Measurements from ENCODE around the gene PLCB4.
"Not testable (repeated sequence)": the region's sequence is repeated elsewhere in the genome, so short reads cannot be mapped to it uniquely, and the experiment has no call there.

The PLCB4 gene

DNA sequence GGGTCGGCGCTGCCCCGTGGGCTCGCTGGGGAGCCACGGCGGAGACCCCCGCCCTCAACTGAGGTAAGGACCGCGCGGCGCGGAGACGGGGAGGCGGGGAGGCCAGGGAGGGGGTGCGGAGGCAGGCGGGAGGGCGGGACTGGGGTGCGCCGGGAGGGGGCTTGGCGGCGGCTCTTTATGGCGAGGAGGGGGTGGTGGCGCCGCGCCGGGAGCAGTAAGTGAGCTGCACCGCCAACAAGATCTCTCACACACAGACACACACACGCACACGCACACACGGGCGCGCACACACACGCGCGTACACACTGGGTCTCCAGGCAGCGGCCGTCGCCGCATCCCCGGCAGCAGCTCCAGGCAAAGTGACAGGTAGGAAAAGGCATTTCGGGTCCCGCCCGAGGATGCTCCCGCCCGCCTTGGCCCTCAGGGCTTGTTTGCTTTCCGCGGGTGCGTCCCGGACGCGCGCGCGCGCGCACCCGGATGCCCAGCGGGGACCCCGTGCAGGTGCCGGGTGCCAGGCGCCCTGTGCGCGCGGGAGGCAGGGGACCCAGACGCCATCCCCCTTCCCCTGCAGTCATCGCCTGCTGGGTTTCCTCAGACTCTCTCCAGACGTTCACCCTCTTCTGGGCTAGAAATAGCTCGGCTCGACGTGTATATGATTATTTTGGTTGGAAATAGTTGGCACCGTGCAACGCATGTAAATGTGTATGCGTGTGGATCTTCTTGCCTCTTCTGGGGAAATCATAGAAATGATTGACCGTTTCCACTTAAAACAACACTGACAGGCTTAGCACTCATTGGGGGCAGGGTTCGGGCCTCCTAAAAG lies at the start of gene PLCB4:
Gene PLCB4, plus strand, starts transcription at position 247 of the 823 bp plus-strand sequence. CDS start 238,728 bp downstream, outside the sequence.
- no peak for DNase-seq (ENCODE audit: low read depth in 2 of 2)

DNA sequence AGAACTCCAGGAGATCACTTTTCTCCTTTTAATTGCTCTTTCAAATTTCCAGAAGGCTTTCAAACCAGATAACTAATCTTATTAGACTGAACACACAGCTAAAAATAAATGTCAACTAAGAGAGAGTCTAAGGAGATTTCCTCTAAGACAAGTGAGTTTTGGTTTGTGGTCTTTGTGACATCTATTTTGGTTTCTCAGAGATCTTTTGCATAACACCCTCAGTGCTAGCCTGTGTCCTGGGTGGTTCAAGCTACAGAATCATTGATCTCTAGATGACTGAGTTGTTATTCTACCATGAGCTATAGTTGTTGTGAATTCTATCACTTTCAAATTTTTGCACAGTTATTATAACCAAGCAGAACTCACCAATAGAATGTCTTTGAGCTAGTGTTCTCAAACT lies 49.1 kb upstream of the PLCB4 start:
- no peak for DNase-seq (ENCODE audit: low read depth in 2 of 2)

DNA sequence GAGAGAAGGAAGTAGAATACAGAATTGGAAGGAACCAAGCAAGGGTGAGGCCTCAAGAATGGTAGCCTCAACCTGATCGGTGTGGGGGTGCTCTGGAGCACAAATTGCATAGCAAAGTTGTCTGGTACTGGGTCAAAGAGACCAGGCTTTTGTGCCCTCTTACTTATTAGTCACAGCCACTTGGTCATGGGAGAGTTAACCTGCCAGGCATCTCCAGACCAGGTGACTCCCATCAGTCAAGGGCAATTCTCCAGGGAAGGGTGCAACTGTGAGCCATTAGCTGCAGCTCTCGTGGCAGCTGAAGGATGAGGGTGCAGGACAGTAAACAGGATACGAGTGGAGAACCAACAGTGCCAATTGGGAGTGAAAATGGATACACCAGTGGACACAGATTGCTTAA lies 47.7 kb upstream of the PLCB4 start:
- DNase-seq (ENCODE audit: low read depth in 2 of 2): no peak

DNA sequence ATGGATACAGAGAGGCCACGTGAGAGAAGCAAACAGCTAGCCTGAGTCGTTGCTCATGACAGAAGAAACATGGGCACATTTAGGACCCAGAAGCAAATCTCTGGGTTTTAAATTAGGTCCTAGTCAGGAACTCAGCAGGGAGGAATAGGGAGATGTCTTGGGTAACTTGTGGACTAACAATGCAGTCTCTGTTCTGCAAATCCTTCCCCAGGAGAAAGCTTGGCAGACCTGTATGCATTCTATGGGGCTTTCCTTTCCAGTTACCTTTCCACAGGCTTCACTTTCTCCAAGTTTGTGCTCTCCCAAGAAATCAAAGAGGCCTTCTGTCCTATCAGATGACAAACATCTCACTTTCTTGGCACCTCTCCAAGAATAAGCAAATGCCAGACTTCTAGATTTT lies 47.2 kb upstream of the PLCB4 start:
- DNase-seq (ENCODE audit: low read depth in 2 of 2): no peak

DNA sequence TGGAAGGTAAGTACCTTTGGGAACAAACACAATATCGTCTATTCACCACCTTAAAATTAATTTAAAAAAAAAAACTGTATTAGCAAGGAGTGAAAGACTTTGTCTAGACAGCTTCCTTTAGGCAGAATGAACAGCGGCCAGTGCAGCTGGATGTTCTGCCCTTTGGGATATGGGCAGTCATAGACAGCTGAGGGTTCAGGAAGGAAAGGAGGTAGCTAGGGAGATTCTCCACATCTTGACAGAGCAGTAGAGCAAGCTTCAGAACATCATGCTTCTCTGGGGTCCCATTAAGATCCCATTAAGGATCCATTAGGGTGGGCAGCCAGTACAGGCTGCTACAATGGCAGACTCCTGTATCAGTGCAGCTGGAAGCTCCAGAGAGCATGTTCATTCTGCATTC lies 46.5 kb upstream of the PLCB4 start:
- DNase-seq (ENCODE audit: low read depth in 2 of 2): no peak

DNA sequence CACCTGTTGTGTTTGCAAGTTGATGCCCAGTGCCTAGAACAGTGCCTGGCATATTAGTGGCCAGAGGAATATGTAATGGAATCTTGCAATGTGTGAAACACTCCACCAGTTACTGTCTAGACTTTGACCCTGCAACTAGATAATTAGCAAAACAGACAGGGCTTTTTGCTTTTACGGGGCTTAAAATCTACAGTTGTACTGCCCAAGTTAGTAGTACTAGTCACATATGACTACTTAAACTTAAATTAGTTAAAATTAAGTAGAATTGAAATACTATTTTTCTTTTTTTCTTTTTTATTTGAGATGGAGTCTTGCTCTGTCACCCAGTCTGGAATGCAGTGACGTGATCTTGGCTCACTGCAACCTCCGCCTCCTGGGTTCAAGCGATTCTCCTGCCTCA lies 44.3 kb upstream of the PLCB4 start:
- no peak for DNase-seq (ENCODE audit: low read depth in 2 of 2)

DNA sequence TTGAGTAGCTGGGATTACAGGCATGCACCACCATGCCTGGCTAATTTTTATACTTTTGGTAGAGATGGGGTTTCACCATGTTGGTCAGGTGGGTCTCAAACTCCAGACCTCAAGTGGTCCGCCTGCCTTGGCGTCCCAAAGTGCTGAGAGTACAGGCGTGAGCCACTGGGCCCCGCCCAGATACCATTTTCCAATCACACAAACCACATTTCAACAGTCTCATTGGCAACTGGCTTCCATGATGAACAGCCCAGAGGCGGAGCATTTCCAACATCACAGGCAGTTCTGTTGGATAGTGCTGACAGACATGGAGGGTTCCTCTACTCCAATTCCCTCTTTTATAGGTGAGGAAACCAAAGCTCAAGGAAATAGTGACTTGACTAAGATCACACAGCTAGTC lies 43.9 kb upstream of the PLCB4 start:
- no peak for DNase-seq (ENCODE audit: low read depth in 2 of 2)

DNA sequence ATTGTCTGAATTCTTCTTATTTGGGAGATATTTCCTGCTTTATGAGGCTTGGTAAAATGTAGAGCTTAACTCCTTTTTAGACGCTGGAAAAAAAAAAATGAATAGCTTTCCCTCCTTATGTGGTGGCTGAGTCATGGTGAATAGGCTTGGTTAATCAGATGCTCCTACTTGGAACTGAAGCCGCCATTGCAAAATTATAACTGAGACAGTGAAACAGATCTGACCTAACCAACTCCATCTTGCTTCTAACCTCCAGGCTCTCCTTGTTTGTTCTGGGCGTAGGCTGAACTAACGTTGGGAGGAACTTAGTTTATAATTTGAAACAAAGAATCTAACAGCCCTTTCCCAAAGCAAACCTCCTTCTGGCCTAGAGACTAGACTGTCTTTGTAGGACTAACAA lies 43.2 kb upstream of the PLCB4 start:
- DNase-seq (ENCODE audit: low read depth in 2 of 2): no peak

DNA sequence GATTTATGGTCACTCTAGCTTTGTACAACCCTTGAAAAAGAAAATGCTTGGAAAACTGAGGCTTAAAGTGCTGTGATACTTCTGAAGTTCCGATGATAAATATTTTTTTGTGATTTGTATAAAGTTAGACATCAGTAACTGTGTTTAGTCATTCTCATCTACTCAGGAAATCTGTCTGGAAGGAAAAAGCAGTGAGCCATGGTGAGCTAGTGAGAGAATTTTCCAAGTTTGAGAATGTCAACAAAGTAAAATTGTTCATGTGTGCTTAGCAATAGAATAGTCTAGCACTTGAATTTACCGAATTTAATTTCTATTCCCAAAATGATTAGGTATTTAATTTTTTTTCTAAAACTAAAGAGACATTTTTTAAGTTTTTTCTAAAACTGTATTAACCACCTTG lies 41.3 kb upstream of the PLCB4 start:
- no peak for DNase-seq (ENCODE audit: low read depth in 2 of 2)

DNA sequence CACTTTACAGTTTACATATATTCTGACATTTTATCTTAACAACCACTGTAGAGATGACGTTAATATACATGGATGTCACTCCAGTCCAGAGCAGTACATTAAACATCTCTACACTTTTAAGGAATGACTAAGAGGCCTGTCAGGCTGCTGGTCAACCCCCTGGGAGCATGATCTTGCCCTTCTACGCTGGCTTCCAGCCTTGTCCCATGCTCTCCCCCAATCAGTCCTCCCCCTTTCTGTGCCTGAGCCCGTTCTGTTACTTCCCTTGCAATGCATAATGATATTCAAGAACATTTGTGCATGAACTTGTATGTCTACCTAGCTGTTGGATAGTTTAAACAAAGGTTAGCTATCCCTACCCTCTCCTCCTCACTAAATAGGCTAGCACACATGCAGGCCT lies 40.5 kb upstream of the PLCB4 start:
- DNase-seq (ENCODE audit: low read depth in 2 of 2): no peak

DNA sequence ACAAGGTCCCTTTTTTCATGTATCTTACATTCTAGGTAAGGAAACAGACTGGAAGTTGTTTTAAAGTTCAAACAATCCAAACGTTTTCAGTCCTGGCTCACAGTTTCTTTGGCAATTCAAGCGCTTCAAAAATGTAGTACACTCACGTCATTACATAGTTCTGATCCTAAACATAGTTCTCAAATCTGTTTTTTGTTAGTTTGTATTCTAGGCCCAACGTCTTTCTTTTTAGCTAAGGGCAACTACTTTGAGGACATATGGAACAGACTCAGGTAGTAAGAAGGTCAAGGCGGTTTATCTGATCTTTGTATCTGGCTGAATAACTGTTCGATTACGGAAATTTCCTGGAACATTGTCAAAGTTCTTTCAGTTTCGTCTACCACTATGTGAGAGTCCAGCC lies 36.9 kb upstream of the PLCB4 start:
- DNase-seq (ENCODE audit: low read depth in 2 of 2): no peak

DNA sequence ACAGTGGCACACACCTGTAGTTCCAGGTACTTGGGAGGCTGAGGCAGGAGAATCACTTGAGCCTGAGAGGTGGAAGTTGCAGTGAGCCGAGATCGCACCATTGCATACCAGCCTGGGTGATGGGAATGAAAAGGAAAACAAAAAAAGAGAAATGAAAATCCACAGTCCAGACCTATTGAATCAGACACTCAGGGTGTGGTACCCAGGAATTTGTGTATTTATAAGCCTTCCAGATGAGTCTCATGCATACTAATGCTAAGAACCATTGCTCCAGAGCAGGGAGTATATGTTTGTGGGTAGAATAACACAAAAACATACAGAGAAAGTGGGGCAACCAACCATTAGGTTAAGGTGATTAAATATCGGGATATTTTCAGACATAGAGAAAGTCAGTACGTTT lies 36.1 kb upstream of the PLCB4 start:
- no peak for DNase-seq (ENCODE audit: low read depth in 2 of 2)

DNA sequence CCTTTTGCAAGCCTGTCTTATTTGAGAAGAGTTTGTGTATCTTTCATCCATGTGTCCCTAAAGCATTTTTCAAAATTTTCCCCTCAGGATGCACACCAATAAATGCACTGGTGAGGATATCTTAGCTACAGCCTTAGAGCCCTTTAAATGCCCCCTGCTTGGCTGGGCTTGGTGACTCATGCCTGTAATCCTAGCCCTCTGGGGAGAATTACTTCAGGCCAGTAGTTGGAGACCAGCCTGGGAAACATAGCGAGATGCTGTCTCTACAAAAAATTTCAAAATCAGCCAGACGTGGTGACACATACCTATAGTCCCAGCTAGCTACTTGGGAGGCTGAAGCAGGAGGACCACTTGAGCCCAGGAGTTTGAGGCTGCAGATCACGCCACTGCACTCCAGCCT lies 33.8 kb upstream of the PLCB4 start:
- DNase-seq (ENCODE audit: low read depth in 2 of 2): no peak

DNA sequence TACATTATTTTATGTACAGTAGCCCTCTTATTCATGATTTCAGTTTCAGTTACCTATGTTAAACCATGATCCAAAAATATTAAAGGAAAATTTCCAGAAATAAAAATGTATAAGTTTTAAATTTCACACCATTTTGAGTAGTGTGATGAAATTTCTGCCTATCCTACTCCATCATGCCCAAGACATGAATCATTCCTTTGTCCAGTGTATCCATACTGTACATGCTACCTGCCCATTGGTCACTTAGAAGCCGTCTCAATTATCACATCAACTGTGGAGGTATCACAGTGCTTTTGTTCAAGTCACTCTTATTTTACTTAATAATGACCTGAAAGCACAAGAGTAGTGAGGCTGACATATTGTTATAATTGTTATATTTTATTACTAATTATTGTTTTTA lies 32.3 kb upstream of the PLCB4 start:
- DNase-seq (ENCODE audit: low read depth in 2 of 2): no peak

DNA sequence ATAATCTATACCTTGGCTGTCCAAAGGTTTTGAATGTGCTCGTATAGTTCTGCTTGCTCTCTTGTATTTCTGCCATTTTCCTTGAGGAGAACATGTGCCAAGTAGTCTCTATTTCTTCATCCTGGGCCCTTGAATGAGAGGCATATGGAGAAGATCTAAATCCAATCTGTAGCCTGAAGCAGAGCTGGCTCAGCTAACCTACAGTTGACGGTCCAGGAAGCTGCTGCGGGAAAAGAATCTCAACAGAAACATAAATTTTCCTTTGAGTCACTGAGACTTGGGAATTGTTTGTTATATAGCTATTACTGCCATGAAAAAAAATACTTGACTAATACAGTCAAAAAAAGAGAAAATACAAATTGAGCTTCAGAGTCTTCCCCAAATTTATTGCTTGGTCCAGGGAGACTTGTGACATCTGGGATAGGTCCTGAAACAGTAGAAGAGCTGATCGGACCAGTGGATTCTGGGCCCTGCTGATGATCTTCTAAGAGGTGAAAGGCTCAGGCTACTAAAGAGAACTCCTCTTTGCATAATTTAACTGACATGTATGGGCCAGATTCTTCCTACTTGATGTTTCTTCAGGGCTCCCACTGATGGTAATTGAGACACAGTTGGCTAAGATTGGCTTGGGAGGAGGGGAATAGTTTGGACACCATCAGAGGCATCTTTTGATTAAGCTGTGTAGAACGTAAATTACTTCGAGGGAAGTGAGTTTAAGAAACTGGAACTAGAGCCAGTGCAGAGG lies 29.9 kb upstream of the PLCB4 start:
- no peak for DNase-seq (ENCODE audit: low read depth in 2 of 2)

DNA sequence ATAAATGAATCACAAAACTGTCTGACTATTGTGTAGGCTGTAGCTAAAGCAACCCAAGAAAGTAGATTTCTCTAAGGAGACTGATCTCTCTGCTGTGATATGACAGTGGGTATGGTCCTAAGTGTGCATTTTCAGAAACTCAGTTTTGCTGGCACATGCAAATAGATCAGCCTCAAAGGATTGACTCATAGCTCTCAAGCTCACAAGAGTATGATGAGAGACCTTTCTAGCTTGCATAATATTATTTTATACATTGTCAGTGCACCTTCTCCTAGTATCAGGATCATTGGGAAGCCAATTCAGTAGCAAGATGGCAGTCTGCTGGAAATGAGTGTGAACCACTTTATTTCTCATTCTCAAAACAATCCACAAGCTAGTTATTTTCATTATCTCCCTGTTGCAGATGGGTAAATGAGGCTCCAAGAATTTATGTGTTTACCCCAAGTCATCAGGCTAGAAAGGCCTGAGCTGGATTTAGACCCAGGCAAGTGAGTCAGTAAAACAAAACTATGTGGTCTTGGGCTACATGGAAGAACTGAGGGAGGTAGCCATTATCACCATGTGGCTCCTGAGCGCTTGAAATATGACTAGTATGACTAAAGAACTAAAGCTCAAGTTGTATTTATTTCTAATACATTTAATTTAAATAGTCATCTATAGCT lies 27.9 kb upstream of the PLCB4 start:
- no peak for DNase-seq (ENCODE audit: low read depth in 2 of 2)

DNA sequence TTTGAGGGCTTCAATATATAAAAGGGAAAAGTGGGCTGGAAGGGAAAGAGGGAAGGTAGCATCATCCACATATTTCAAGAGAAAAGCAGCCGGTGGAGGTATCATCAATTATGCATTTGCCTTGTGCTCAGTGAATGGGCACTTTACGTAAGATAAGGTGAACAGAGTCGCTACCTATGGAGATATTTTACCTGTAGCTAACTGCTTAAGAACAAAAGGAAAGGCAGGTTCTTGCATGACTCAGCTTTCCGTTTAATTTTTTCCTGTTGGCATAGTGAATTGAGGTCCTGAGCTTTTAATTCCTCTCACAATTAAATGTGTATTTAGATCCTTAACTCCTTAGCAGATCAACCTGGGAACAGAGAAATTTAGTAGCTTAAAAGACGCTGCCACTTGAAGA lies 25.5 kb upstream of the PLCB4 start:
- DNase-seq (ENCODE audit: low read depth in 2 of 2): no peak

DNA sequence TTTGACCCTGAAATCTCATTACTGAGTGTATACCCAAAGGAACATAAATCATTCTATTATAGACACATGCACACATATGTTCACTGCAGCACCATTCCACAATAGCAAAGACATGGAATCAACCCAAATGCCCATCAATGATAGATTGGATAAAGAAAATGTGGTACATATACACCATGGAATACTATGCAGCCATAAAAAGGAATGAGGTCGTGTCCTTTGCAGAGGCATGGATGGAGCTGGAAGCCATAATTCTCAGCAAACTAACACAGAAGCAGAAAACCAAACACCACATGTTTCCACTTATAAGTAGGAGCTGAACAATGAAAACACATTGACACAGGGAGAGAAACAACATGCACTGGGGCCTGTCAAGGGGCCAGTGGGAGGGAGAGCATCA lies 21.0 kb upstream of the PLCB4 start:
- DNase-seq (ENCODE audit: low read depth in 2 of 2): not testable (repeated sequence)

DNA sequence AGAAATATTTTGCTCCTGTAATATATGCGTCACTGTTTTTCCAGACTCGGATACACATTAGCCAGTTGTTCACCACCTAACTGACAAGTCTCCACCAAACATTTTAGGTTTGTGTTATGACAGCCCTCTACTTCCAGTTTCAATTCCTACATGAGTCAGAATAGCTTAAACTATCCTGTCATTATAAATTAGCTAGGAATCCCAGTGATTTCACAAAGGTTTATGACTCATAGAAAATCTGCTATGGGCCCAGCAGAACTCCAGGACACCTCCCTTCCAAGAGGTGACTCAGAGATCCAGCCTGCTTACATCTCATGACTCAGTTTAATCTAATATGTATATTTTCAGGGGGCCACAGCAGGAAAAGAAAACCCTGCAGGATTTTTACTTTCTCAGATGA lies 17.4 kb upstream of the PLCB4 start:
- no peak for DNase-seq (ENCODE audit: low read depth in 2 of 2)

DNA sequence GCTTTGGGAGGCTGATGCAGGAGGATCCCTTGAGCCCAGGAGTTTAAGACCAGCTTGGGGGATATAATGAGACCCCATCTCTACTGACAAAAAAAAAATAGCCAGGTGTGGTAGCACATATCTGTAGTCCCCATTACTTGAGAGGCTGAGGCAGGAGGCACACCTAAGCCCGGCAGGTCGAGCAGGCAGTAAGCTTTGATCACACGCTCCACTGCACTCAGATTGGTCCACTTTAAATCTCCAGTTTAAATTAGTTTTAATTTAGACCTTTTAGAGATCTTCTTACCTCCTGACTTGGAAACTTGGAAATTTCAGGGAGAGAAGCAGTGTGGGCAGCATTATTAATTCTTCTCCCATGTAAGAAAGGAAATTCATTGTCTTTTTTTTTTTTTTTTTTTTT lies 16.8 kb upstream of the PLCB4 start:
- no peak for DNase-seq (ENCODE audit: low read depth in 2 of 2)

DNA sequence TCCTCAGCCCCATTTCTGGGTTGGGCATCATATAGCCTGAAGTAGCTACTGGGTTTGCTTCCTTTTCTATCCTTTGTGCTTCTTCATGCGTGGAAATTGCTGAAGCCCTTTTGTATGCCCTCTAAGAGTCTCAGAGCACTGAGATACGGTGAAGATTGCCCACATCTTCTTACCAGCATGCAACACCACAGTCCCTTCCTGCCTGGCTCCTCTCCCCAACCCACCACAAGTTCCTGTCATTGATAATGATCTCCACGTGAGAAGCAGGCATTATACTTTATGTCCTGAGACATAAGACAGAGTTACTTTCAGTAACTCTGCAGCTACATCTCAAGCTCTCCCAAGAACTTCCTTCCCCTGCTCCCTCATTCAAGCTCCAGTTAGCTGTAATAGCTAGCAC lies 15.8 kb upstream of the PLCB4 start:
- no peak for DNase-seq (ENCODE audit: low read depth in 2 of 2)

DNA sequence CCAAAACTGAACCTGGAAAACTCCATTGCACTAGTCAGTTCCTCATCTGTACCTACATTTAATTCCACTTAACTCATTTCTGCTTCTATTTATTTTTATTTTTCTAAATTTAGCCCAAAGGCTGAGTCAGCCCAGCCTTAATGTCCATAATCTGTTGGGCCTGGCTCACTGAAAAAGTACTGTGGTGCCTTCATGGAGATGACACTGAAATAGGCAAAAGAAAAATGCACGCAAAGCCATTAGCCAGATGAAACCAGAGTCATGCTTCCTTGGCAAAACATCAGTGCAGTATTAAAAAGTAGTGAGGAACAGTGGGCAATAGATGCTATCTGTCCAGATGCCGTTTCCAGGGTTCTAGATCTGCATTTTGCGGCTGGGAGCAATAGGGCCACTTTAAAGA lies 14.7 kb upstream of the PLCB4 start:
- DNase-seq (ENCODE audit: low read depth in 2 of 2): no peak

DNA sequence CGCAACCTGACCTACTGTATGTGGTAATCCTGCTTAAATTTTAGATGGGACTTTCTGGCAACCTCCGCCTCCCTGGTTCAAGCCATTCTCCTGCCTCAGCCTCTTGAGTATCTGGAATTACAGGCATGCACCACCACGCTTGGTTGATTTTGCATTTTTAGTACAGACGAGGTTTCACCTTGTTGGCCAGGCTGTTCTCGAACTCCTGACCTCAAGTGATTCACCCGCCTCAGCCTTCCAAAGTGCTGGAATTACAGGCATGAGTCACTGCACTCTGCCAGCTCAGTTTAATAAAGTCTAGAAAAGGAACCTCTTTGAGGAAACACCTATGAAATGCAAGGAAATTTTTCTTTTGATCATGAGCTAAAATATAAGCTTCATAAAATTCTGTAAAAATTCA lies 9.0 kb upstream of the PLCB4 start:
- no peak for DNase-seq (ENCODE audit: low read depth in 2 of 2)

Data from stimulated activated CD8-positive, alpha-beta memory T cell treated with anti-CD3 and anti-CD28 coated beads, Interleukin-15, amount 100 ng/mL, for 4 hours (primary cell).